ENCODE measurements around the gene RELL1.

GRCh38 chr4:37644962-37645361, 41.2 kb downstream of the RELL1 start:
- no peak for TF ChIP-seq EZH2 (IDR thresholded peaks at IDR 0.05; ENCODE audit: borderline replicate concordance, low read length)
- no peak for TF ChIP-seq CTCF (conservative IDR thresholded peaks at IDR 0.05 in 1 of 2, IDR thresholded peaks at IDR 0.05 in 1 of 2; ENCODE audit: extremely low read depth in 1 of 2, insufficient read depth in 1 of 2, low read depth in 1 of 2, low read length in 2 of 2)
